ENCODE data around the gene DMD. TPM values are rescaled to one million over a fixed set of nuclear protein-coding genes. Genes with fewer than 3 reads are reported as not detected.

Gene DMD
- total RNA-seq, 1 experiment from 2014 or later: 3.9 TPM

DNA sequence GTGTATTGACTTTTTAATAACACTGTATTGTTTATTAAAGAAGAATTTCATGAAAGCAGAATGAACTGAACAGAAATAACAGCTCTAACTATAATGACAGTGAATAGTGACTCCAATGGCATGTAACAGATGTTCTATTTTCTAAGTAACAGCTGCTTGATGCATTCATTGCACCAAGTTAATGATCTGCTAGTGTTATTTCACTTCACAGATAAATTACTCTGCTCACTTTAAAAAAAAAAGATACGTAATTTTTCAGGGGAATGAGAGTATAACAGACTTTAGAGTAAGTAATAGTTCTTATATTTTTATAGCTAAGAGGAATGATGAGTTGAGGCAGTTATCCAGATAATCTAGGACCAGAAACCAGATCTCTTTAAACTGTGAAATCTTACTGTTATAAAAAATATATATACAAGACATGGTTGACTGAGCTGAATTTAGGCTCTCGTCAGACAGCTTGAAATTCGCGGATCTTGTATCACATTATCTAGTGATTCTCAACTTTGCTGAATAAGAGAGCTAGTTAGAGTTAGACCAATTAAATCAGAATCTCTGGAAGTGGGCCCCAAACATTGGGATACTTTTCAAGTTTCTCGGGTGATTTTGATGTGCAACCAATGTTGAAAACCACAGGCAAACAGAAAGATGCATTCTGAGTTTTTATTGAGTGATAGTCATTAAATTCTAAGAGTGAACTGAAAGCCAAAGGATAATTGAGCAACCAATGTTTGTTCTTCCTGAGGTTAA is 840.7 kb downstream of the DMD start:
- DNase-seq (ENCODE audit: extremely low read depth, low read depth): no peak

- DNase-seq (ENCODE audit: extremely low read depth, low read depth): no peak
Observed at GRCh38 chrX:32293962-32294700, 917.2 kb downstream of the DMD start.

DNA sequence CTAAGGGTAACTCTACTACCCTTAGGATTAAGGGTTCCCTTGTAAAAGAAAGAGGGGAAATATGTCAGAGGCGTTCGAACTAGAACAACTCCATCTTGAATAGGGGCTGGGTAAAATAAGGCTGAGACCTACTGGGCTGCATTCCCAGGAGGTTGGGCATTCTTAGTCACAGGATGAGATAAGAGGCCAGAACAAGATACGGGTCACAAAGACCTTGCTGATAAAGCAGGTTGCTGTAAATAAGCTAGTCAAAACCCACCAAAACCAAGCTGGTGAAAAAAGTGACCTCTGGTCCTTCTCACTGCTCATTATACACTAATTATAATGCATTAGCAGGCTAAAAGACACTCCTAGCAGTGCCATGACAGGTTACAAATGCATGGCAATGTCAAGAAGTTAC is 922.0 kb downstream of the DMD start:
- no peak for DNase-seq (ENCODE audit: extremely low read depth, low read depth)

DNA sequence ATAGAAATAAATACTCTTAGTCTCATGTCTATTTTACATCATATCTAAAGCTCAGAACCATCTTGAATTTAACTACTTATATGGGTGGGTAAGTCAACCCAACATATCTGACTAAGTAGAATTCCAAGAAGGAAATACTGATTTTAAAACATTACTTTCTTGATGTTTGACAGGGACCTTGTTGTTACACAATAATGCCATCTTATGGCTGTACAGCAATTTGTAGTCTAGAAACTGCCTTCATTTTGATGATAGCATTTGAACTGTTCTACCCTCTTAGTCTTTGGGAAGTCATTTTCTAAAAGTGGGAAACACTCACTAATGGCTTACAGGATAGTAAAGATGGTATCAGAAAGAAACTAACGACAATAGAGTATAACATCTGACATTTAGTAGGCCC is 929.5 kb downstream of the DMD start:
- no peak for DNase-seq (ENCODE audit: extremely low read depth, low read depth)

- no peak for DNase-seq (ENCODE audit: extremely low read depth, low read depth)
Observed at GRCh38 chrX:32280921-32281320, 930.4 kb downstream of the DMD start.

GRCh38 chrX:32280489-32280888 is 930.9 kb downstream of the DMD start:
- DNase-seq (ENCODE audit: extremely low read depth, low read depth): no peak

DNA sequence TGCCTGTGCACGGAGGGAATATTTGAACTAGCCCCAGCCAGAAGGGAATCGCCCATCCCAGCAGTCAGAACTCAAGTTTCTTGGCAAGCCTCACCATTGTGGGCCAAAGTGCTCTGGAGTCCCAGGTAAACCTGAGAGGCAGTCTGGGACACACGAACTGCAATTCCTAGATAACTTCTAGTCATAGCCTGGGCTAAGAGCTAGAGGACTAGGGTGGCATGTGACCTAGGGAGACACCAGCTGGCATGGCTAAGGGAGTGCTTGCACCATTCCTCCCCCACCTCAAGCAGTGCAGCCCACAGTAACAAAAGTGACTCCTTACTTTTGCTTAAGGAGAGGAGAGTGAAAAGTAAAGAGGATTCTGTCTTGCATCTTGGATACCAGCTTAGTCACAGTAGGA is 935.2 kb downstream of the DMD start:
- no peak for DNase-seq (ENCODE audit: extremely low read depth, low read depth)

GRCh38 chrX:32269866-32270265 is 941.5 kb downstream of the DMD start:
- DNase-seq (ENCODE audit: extremely low read depth, low read depth): no peak

- no peak for DNase-seq (ENCODE audit: extremely low read depth, low read depth)
Observed at GRCh38 chrX:32268207-32268606, 943.1 kb downstream of the DMD start.

DNA sequence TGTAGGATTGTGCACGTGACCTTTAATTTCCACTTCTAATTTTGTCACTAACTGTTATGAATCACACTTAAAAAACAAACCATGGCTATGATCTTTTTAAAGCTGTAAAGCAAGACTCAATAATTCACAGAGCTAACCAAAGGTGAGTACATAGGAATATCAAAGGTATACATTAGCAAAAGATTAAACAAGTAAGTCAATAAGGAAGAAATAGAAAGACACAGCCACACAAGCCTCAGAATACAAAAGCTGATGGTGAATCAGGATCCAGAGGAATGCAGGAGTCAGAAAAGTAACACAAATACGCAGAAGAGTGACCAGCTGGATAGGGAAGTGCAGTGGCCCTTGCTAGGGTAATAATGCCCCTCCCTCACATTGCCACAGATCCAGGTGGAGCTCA is 943.6 kb downstream of the DMD start:
- DNase-seq (ENCODE audit: extremely low read depth, low read depth): no peak

GRCh38 chrX:32246675-32247074 is 964.7 kb downstream of the DMD start:
- peak; percentile 14 for DNase-seq (ENCODE audit: extremely low read depth, low read depth)

GRCh38 chrX:32195611-32196010 is 1015.7 kb downstream of the DMD start:
- no peak for DNase-seq (ENCODE audit: extremely low read depth, low read depth)

DNA sequence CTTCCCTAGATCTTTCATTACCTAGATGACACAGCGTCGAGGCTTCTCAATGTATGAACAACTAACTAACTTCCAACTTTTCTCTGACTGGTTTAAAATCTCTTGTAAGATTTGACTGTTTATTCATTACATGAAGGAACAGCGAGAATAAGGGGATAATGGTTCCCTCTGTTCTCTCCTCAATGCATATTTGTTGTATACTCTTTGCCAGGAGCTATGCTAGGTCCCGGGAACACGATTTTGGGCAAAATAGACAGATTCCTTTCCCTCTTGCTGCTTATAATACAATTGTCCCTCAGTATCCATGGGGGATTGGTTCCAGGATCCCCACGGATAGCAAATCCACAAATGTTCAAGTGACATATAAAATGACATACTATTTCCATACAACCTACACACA is 1020.0 kb downstream of the DMD start:
- no peak for DNase-seq (ENCODE audit: extremely low read depth, low read depth)

DNA sequence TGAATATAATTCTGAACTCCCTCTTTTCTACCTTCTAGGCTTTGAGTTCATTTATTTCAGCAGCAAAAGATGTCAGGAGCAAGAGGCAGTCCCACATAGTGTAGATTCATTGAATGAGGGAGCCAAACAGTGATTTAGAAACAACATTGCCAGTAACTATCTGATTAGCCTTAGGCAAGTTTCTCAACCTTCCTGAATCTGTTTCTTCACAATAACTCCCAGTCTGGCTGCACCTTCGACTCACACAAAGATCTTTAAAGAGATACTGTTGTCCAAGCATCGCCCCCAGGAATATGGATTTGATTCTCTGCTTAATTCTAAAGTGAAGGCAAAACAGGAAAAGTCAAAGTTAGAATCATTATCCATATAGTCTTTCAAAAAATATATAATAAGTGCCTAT is 1026.2 kb downstream of the DMD start:
- no peak for DNase-seq (ENCODE audit: extremely low read depth, low read depth)

DNA sequence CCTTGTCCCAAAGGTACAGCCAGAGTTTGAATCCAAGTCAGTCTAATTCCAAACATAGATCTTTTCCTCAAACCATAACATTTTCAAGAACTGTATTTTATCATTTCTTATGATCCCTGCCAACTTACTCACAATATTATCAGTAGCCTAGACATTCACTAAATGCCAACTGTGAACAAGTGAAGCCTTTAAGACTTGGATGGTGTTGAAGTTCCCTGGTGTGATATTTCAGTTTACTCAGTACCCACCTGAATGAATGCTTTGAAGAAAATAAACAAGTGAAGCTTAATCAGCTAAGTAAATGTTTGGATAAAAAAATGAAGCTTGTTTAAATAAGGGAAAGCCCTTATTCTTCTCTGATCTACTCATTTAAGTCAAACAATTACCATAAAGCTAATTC is 1028.3 kb downstream of the DMD start:
- no peak for DNase-seq (ENCODE audit: extremely low read depth, low read depth)

- no peak for DNase-seq (ENCODE audit: extremely low read depth, low read depth)
Observed at GRCh38 chrX:32176510-32176909, 1034.8 kb downstream of the DMD start.

DNA sequence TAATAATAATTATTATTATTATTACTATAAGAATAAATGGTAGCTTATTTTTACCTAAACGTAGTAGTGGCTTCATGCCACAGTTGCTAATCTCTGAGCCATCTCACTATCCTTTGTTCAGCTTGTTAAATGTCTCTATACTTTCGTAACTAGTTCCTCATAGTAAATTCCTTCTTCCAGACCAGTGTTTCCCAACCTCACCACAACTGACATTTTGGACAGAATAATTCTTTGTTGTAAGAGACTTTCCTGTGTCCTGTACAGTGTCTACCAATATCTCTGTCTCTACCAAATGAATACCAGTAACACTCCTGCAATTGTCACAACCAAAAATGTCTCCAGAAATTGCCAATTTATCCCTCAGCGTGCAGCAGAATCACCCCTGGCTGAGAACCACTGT is 1040.9 kb downstream of the DMD start:
- no peak for DNase-seq (ENCODE audit: extremely low read depth, low read depth)

GRCh38 chrX:32155044-32155638 is 1056.2 kb downstream of the DMD start:
- DNase-seq (ENCODE audit: extremely low read depth, low read depth): no peak

DNA sequence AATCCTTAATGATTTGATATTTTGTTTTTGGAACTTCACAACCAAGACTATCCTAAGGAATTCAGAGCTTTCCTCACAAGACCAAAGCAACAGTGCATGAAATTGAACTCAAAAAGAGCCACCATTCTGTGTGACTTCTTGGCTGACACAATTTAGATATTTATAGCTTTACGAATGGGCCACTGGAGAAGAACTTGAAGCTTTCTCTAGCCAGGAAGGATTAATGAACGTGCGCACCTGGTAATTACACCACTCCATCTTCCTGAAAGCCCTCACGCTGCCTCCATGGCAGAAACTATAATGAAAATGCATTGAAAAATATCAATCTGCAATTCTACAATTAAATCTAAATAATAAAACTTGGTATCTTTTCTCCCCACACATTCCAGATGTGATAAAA is 1057.8 kb downstream of the DMD start:
- DNase-seq (ENCODE audit: extremely low read depth, low read depth): no peak

- DNase-seq (ENCODE audit: extremely low read depth, low read depth): no peak
Observed at GRCh38 chrX:32150141-32150540, 1061.2 kb downstream of the DMD start.

DNA sequence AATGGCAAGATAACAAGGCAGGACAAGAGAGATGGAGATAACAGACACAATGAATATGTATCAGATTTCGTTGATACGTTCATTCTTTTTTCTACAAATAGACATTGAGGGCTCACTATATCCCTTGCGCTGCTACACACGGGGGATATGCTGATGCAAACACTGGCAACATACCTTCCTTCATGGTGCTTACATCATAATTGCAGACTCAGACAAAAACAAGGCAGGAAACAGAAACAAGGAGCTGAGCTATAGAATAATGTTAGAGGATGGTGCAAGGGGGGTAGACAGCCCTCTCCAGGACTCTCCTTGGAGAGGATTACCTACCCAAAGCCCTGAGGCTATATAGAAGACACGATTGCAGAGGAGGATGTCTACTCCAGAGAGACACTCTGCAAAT is 1069.5 kb downstream of the DMD start:
- DNase-seq (ENCODE audit: extremely low read depth, low read depth): no peak

GRCh38 chrX:32139476-32139875 is 1071.9 kb downstream of the DMD start:
- DNase-seq (ENCODE audit: extremely low read depth, low read depth): no peak
